Lung (tissue), 12 donors: ENCODE measurements around the gene TTL. TPM values are rescaled to one million over a fixed set of nuclear protein-coding genes. Genes with fewer than 3 reads are reported as not detected.
"Not testable (repeated sequence)": the region's sequence is repeated elsewhere in the genome, so short reads cannot be mapped to it uniquely, and the experiment has no call there.

Source experiments
- ATAC-seq: fragments of 200-7000 bp; cut with Tn5 transposase; one replicate; pipeline ENCODE4 v1.9.1; 2020; ENCODE audit warnings: moderate number of reproducible peaks; ENCODE audit not compliant: insufficient read depth, low FRiP score
- DNase-seq, 3 donors: peaks; one replicate each; pipeline ENCODE4 v3.0.0-alpha.2; 2013 to 2017
- H3K27ac ChIP-seq, 2 donors: one replicate each; pipeline ENCODE4 v1.5.1; 2013; ENCODE audit warnings: mild to moderate bottlenecking in 2 of 2, moderate library complexity in 2 of 2, control low read depth in 1 of 2, inconsistent platforms in 1 of 2, low read depth in 1 of 2, low read length in 1 of 2
- H3K27me3 ChIP-seq, 3 donors: one replicate each; pipeline ENCODE4 v1.5.1; 2013; ENCODE audit warnings: low read length in 2 of 3; ENCODE audit not compliant: control insufficient read depth in 3 of 3, insufficient read depth in 3 of 3
- H3K36me3 ChIP-seq, 4 donors: one replicate each; pipeline ENCODE4 v1.5.1; 2013; ENCODE audit warnings: low read length in 4 of 4, mild to moderate bottlenecking in 1 of 4, moderate library complexity in 1 of 4; ENCODE audit not compliant: control insufficient read depth in 4 of 4, insufficient read depth in 4 of 4
- H3K4me1 ChIP-seq, 5 donors: one replicate each; pipeline ENCODE4 v1.5.1; 2013; ENCODE audit warnings: low read length in 5 of 5, mild to moderate bottlenecking in 2 of 5, moderate library complexity in 1 of 5; ENCODE audit not compliant: control insufficient read depth in 5 of 5, insufficient read depth in 5 of 5
- H3K4me3 ChIP-seq: one replicate; pipeline ENCODE4 v1.5.1; 2013; ENCODE audit warnings: mild to moderate bottlenecking, control low read depth, moderate library complexity
- H3K9ac ChIP-seq, 2 donors: one replicate each; pipeline ENCODE4 v1.5.1; 2013; ENCODE audit warnings: low read length in 2 of 2, control low read depth in 1 of 2; ENCODE audit not compliant: insufficient read depth in 1 of 2
- H3K9me3 ChIP-seq, 4 donors: one replicate each; pipeline ENCODE4 v1.5.1; 2013; ENCODE audit warnings: low read length in 3 of 4, mild to moderate bottlenecking in 1 of 4, moderate library complexity in 1 of 4; ENCODE audit not compliant: control insufficient read depth in 4 of 4, insufficient read depth in 3 of 4
- CTCF ChIP-seq: IDR thresholded peaks from 2 replicates; pipeline ENCODE4 v1.5.1; 2012; ENCODE audit warnings: mild to moderate bottlenecking; ENCODE audit errors: control extremely low read depth, extremely low read depth
- WGBS, 2 donors: extraction: QIAGEN DNeasy Blood & Tissue Kit; methylation state at CpG; one replicate each; pipeline ENCODE4 v1.1.7; 2013; 5-methylcytosine and 5-hydroxymethylcytosine counted together
- polyA plus RNA-seq, 2 donors: library from polyadenylated mRNA; stranded (reverse); fragments of 200-250 nt; gene quantifications; one replicate each; pipeline ENCODE4 v1.2.1, GENCODE V29; 2013
- total RNA-seq, 2 donors: library from RNA; depleted of rRNA in 1 of 2; stranded (reverse); fragments of >200 nt in 1 of 2; gene quantifications; one replicate each; pipeline ENCODE4 v1.2.1, GENCODE V29; 2014 to 2021
- donor health status: control.
- donor health status: control.
- donor health status: Bipolar disorder and iron deficiency.
- donor health status: healthy.
- donor health status: DM: yes; HTN: yes; CAD: no.

TTL gene
- total and polyA plus RNA-seq, 4 donors, result 12.5 to 32.8 (median 22.8) TPM

DNA sequence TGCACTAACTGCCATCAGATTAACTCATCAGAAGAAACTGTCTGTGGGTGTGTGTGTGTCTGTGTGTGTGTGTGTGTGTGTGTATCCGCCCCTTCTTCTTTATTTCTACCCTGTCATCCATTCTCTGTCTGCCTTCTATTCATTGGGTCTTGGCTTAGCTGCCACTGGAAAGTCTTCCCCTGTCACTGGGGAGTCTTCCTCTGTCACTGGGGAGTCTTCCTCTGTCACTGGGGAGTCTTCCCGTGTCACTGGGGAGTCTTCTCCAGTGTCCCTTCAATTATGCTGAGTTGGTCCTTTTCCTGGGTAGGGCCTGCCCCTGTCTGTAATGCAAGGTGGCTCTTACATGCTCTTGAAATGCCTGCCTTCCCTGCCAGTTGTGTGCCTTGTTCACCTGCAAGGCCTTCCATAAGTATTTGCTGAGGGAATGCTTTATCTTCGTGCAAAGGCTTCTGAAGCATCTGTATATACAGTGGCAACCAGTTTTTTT lies 41.4 kb downstream of the TTL start:
- H3K4me3 ChIP-seq, result no peak overlapping the region
- no peak overlapping the region for H3K27ac ChIP-seq
- H3K9me3 ChIP-seq, result no peaks in the 10 kb centered on the region
- no peaks in the 10 kb centered on the region for H3K4me1 ChIP-seq
- DNase-seq, result no peak
- TF ChIP-seq CTCF, result no peak
- peaks cover 2 to 19% (median 14%) of the 10 kb centered on the region in 4 donors for H3K36me3 ChIP-seq
- no peak for ATAC-seq
- H3K27me3 ChIP-seq, result no peaks in the 10 kb centered on the region
- WGBS, 2 donors, result 87 to 100% methylated on average over 3 of the region's 3 CpGs
- no peak overlapping the region for H3K9ac ChIP-seq

DNA sequence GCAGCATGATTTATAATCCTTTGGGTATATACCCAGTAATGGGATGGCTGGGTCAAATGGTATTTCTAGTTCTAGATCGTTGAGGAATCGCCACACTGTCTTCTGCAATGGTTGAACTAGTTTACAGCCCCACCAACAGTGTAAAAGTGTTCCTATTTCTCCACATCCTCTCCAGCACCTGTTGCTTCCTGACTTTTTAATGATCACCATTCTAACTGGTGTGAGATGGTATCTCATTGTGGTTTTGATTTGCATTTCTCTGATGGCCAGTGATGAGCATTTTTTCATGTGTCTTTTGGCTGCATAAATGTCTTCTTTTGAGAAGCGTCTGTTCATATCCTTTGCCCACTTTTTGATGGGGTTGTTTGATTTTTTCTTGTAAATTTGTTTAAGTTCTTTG lies 42.3 kb downstream of the TTL start:
- not testable (repeated sequence) for H3K4me3 ChIP-seq, ATAC-seq, H3K9me3 ChIP-seq, H3K9ac ChIP-seq, H3K4me1 ChIP-seq, H3K27ac ChIP-seq, H3K27me3 ChIP-seq, DNase-seq
- WGBS, 2 donors, result 89 to 100% methylated on average over 3 of the region's 3 CpGs
- H3K36me3 ChIP-seq, result peaks cover 5 to 26% (median 20%) of the 10 kb centered on the region in 4 donors

DNA sequence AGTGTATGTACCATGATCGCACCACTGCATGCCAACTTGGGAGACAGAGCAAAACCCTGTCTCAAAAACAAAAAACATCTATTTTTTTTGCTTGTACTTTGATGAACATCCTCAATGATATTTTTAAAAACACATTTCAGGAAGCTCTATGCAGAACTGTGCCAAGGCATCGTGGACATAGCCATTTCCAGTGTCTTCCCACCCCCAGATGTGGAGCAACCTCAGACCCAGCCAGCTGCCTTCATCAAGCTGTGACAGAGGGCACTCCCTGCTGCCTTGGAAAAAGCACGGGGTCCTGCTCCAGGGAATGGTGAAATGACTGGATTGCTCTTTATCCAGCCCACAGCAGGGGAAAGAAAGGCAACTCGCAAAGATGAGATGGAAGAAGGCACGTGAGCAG lies 46.6 kb downstream of the TTL start:
- DNase-seq (no peak), ATAC-seq (no peak)
- H3K9ac ChIP-seq, result no peak overlapping the region
- 89 to 93% methylated on average over 5 of the region's 5 CpGs for WGBS, 2 donors
- no peaks in the 10 kb centered on the region for H3K27me3 ChIP-seq
- H3K27ac ChIP-seq, result no peak overlapping the region
- H3K36me3 ChIP-seq, result peaks cover 10 to 19% (median 16%) of the 10 kb centered on the region in 4 donors
- peaks cover 0 to 5% (median 3%) of the 10 kb centered on the region in 5 donors for H3K4me1 ChIP-seq
- no peaks in the 10 kb centered on the region for H3K9me3 ChIP-seq
- H3K4me3 ChIP-seq, result no peak overlapping the region
- TF ChIP-seq CTCF, result no peak

DNA sequence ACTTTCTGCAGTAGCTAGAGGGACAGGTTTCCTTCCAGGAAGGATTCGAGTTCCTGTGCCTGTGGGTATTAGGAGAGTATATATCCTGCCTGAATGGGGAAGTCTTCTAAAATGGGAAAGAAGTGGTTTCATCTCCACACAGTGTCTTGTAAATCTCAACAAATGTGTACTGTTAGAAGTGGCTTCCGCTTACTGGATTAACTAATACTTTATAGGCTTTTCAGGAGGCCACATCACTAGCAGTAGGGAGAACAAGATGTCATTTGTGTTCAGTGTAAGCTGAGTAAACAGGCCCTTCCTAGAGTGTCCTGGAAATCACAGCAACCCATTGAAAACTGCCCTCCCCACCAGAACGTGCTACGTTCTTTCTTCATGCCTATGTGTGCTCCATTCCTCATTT lies 47.8 kb downstream of the TTL start:
- H3K4me3 ChIP-seq, result no peak overlapping the region
- no peak overlapping the region for H3K9ac ChIP-seq
- peaks cover 0 to 5% (median 3%) of the 10 kb centered on the region in 5 donors for H3K4me1 ChIP-seq
- ATAC-seq, result no peak
- no peaks in the 10 kb centered on the region for H3K27me3 ChIP-seq
- TF ChIP-seq CTCF, result no peak
- peaks cover 10 to 19% (median 16%) of the 10 kb centered on the region in 4 donors for H3K36me3 ChIP-seq
- WGBS, 2 donors, result 54 to 67% methylated on average over 4 of the region's 4 CpGs
- DNase-seq, result no peak
- no peak overlapping the region for H3K27ac ChIP-seq
- no peaks in the 10 kb centered on the region for H3K9me3 ChIP-seq
